K562 (cell line): ENCODE results near the gene BRMS1. TPM values are rescaled to one million over a fixed set of nuclear protein-coding genes. Genes with fewer than 3 reads are reported as not detected.

Experiments used
- C11orf30 ChIP-seq: fragments of 450-650 bp; IDR thresholded peaks from 2 replicates; pipeline ENCODE4 v1.6.1; 2016; ENCODE audit warnings: low read depth, mild to moderate bottlenecking
- E2F3 ChIP-seq: fragments of 250-450 bp; sonication (Bioruptor Pico); IDR thresholded peaks from 2 replicates; pipeline ENCODE4 v1.4.0; 2020; ENCODE audit warnings: mild to moderate bottlenecking
- FOXP4 ChIP-seq: sonication (generic); formaldehyde crosslinking; IDR thresholded peaks from 2 replicates; pipeline ENCODE4 v1.8.0; 2022; ENCODE audit warnings: mild to moderate bottlenecking, missing genetic modification reagents, borderline replicate concordance
- HDAC8 ChIP-seq: fragments of 450-650 bp; IDR thresholded peaks from 2 replicates; pipeline ENCODE4 v1.6.1; 2016; ENCODE audit warnings: mild to moderate bottlenecking, missing genetic modification characterization, moderate library complexity, missing compliant biosample characterization
- HMG20A ChIP-seq: fragments of 450-650 bp; formaldehyde crosslinking; conservative IDR thresholded peaks from 2 replicates; pipeline ENCODE4 v1.4.0; 2020; ENCODE audit warnings: mild to moderate bottlenecking, mixed read lengths
- MEIS2 ChIP-seq: fragments of 450-650 bp; IDR thresholded peaks from 2 replicates; pipeline ENCODE4 v1.6.1; 2014; ENCODE audit warnings: mild to moderate bottlenecking; ENCODE audit not compliant: partially characterized antibody
- SAFB ChIP-seq: fragments of 200-400 bp; formaldehyde crosslinking; IDR thresholded peaks from 2 replicates; pipeline ENCODE4 v1.6.1; 2017; ENCODE audit warnings: low read depth, low read length, borderline replicate concordance
- SMAD1 ChIP-seq: fragments of 150-350 bp; IDR thresholded peaks from 2 replicates; pipeline ENCODE4 v1.6.1; 2014; ENCODE audit warnings: low read length, low read depth; ENCODE audit not compliant: partially characterized antibody
- SP2 ChIP-seq: IDR thresholded peaks from 2 replicates; pipeline ENCODE4 v1.6.1; 2011; ENCODE audit warnings: mild to moderate bottlenecking, low read depth, low read length, moderate library complexity; ENCODE audit not compliant: poor library complexity, severe bottlenecking; ENCODE audit errors: extremely low read depth
- TARDBP ChIP-seq: fragments of 450-650 bp; IDR thresholded peaks from 2 replicates; pipeline ENCODE4 v1.6.1; 2016
- USF1 ChIP-seq: sonication (generic); formaldehyde crosslinking; IDR thresholded peaks from 2 replicates; pipeline ENCODE4 v1.9.0; 2022; ENCODE audit warnings: mild to moderate bottlenecking, missing genetic modification reagents
- ZBTB11 ChIP-seq, 3 experiments: fragments of 200-800 bp in 1 of 3; fragments of 250-450 bp in 1 of 3; fragments of 450-650 bp in 1 of 3; sonication (Bioruptor Pico) in 1 of 3; sonication (Bioruptor generic) in 1 of 3; formaldehyde crosslinking in 1 of 3; IDR thresholded peaks; 2 replicates each; pipeline versions ENCODE4 v1.6.1 to v1.8.0; 2016 to 2022; ENCODE audit warnings: mild to moderate bottlenecking in 2 of 3, missing genetic modification characterization in 2 of 3, missing compliant biosample characterization in 1 of 3, moderate library complexity in 1 of 3
- ZBTB12 ChIP-seq: fragments of 250-450 bp; sonication (Bioruptor Pico); IDR thresholded peaks from 2 replicates; pipeline ENCODE4 v1.4.0; 2020
- ZBTB33 ChIP-seq: sonication (generic); formaldehyde crosslinking; IDR thresholded peaks from 2 replicates; pipeline ENCODE4 v1.8.1; 2023; ENCODE audit warnings: mild to moderate bottlenecking, missing genetic modification reagents
- polyA plus RNA-seq, 8 experiments: library from polyadenylated mRNA; depleted of rRNA in 4 of 8; stranded (reverse) in 5 of 8; unstranded in 3 of 8; fragments of >200 nt; fragmentation: Nextera tagmentation in 2 of 8; fragmentation: Illumina TruSeq in 1 of 8; extraction: Ambion mirVana in 2 of 8; extraction: Trizol in 1 of 8; gene quantifications; 2 replicates each; pipeline versions ENCODE4 v1.2.1 to v1.2.3, GENCODE V29; 2011 to 2014; ENCODE audit warnings: inconsistent platforms in 1 of 8, missing spikeins in 1 of 8
- total RNA-seq, 7 experiments: library from RNA; depleted of rRNA in 6 of 7; stranded (reverse); fragments of >200 nt in 6 of 7; fragmentation: Illumina TruSeq in 2 of 7; extraction: Trizol in 2 of 7; gene quantifications; 2 replicates each; pipeline versions ENCODE4 v1.2.1 to v1.2.3, GENCODE V29; 2011 to 2021; ENCODE audit warnings: low replicate concordance in 1 of 7

BRMS1 gene
- total and polyA plus RNA-seq, 9 of the 15 experiments (the other 6 are each of a cell fraction or from before 2014, with no cell fraction given), result 2.2 to 78.8 (median 33.4) TPM

GRCh38 chr11:66288671-66289547, 56.0 kb downstream of the BRMS1 start, which contains the start of gene YIF1A (continued):
- TF ChIP-seq TARDBP (peak; percentile 81; the same call in 1 of the 2 replicates), HDAC8 (tag) (peak; percentile 61; the same call in 1 of the 2 replicates), C11orf30 (peak; percentile 39), ZBTB12 (CRISPR knock-in tag) (peak; percentile 68), ZBTB11 (CRISPR knock-in tag; IDR thresholded peaks at IDR 0.05) (no peak), E2F3 (CRISPR knock-in tag) (0 out of 2 replicates have a peak, but pooled peaks have one; percentile 44), SMAD1 (peak; percentile 65), USF1 (peak; percentile 60), MEIS2 (peak; percentile 76), FOXP4 (CRISPR knock-in tag) (no peak), SAFB (peak; percentile 95), HMG20A (CRISPR knock-in tag) (no peak), ZBTB33 (CRISPR knock-in tag) (0 out of 2 replicates have a peak, but pooled peaks have one; percentile 14), SP2 (peak; percentile 85)
